ENCODE data around the gene TCTN2. TPM values are rescaled to one million over a fixed set of nuclear protein-coding genes. Genes with fewer than 3 reads are reported as not detected.

The TCTN2 gene
- total RNA-seq, result 25.6 and 27.1 TPM in 2 replicates

DNA sequence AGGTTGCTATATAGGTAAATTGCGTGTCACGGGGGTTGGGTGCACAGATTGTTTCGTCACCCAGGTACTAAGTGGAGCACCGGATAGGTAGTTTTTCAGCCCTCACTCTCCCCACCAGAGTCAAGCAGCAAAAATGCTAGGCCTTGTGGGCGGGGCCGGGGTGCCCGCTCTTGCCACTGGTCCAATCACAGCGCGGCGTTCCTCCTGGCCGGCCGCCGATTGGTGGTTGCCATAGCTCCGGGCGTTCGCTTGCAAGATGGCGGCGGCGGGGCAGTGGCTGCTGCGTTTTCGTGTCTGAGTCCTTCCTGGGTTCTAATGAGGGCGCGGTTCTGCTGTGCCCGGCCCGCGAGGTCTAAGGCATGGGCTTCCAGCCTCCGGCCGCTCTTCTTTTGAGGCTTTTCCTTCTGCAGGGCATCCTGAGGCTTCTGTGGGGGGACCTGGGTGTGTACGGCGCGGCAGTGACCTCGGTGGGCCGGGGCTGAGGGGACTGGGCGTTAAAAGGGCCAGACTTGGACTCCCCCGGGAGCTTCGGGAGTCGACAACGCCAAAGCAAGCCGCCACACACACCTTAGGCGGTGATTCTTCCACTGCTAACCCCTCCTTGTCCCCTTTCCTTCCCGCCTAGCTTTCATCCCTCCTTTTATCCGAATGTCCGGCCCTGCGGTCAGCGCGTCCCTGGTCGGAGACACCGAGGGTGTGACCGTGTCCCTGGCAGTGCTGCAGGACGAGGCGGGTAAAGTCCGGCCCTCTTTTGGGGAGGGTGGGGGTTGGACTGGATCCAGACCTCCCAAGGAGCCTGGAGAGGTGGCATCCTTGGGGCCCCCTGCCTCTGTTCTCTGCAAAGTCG, at the start of gene TCTN2:
TSS of gene TCTN2 (plus strand) at position 232 of the 847 bp plus-strand sequence. CDS start at position 360, 128 bp downstream.

DNA sequence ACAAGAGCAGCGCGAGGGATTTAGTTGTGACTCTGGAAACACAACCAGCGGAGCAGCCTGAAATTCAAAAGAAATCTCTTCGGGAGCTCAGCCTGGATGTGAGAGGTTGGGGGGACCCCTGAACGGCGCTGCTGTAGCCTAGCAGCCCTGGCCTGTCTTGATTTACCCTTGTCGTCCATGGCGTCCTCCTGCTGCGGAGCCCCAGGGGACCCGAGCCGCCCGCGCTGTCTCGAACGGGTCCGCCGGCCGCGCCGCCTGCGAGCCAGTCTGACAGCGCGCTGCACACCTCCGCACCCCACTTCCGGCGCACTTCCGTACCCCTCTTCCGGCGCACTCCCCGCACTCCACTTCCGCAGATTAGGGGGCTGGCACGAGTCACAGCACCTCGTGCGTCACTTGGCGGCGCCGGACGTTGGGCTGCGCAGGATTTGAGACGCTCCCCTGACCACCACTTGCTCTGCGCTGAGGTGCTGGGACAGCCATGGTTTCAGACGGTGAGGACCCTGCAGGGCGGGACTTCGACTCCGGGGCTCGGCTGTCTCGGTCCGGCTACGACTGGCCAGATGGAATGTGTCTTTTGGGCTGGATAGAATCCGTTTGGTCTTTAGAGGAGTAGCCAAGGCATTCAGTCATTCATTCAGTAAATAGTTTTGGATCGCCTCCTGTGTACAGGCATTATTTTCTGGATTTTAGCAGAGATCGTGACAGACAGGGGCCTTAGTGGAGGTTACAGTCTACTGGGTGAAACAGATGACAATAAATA, 37.4 kb upstream of the TCTN2 start, which contains the start of the genes EIF2B1 and GTF2H3:
TSS of gene EIF2B1 (minus strand) at position 308 of the 763 bp plus-strand sequence. CDS start at position 179, 129 bp downstream.
TSS of gene GTF2H3 (plus strand) at position 451 of the 763 bp plus-strand sequence. CDS start at position 482, 31 bp downstream.

Other genes with a start within 250 kb of the TCTN2 start
- 0.87 and 2.0 TPM in 2 replicates for gene RILPL2, start 234.4 kb upstream of the TCTN2 start, total RNA-seq
- 6.9 and 18.5 TPM in 2 replicates for gene SNRNP35, start 213.0 kb upstream of the TCTN2 start, total RNA-seq
- 12.3 and 13.7 TPM in 2 replicates for gene RILPL1, start 137.4 kb upstream of the TCTN2 start, total RNA-seq
- gene TMED2, start 86.6 kb upstream of the TCTN2 start, total RNA-seq, result 239 and 475 TPM in 2 replicates
- gene DDX55, start 69.0 kb upstream of the TCTN2 start, total RNA-seq, result 10.2 and 15.3 TPM in 2 replicates
- 25.5 and 59.6 TPM in 2 replicates for gene EIF2B1, start 37.4 kb upstream of the TCTN2 start, total RNA-seq
- 16.5 and 57.6 TPM in 2 replicates for gene GTF2H3, start 37.3 kb upstream of the TCTN2 start, total RNA-seq
- gene ATP6V0A2, start 41.2 kb downstream of the TCTN2 start, total RNA-seq, result 9.8 and 17.1 TPM in 2 replicates
- under 0.01 and 1.2 TPM in 2 replicates for gene DNAH10, start 91.2 kb downstream of the TCTN2 start, total RNA-seq